Tibial artery (tissue), 4 donors: ENCODE measurements around the gene MRPS35.
A peak's percentile ranks its signal among the peaks of the same experiment; 100 is the strongest.

Source experiments
- DNase-seq, 2 donors: peaks; one replicate each; pipeline ENCODE4 v3.0.0-alpha.2; 2019
- H3K27ac ChIP-seq, 2 donors: fragments of 200-600 bp; sonication (generic) in 1 of 2; 1 replicate in 1 of 2; 2 replicates in 1 of 2; pipeline ENCODE4 v1.5.1; 2018 to 2019; ENCODE audit warnings: mild to moderate bottlenecking in 1 of 2
- H3K27me3 ChIP-seq, 2 donors: fragments of 200-600 bp; sonication (generic) in 1 of 2; one replicate each; pipeline versions ENCODE4 v1.5.1 to v1.6.0; 2016 to 2019
- H3K36me3 ChIP-seq, 3 donors: fragments of 200-600 bp; sonication (generic) in 2 of 3; one replicate each; pipeline ENCODE4 v1.5.1; 2016 to 2019; ENCODE audit warnings: mild to moderate bottlenecking in 2 of 3
- H3K4me1 ChIP-seq, 4 donors: fragments of 200-600 bp; sonication (generic) in 2 of 4; 1 replicate in 3 of 4; 2 replicates in 1 of 4; pipeline ENCODE4 v1.5.1; 2016 to 2019
- H3K4me3 ChIP-seq, 2 donors: fragments of 200-600 bp; sonication (generic) in 1 of 2; 1 replicate in 1 of 2; 2 replicates in 1 of 2; pipeline ENCODE4 v1.5.1; 2018 to 2019; ENCODE audit warnings: mild to moderate bottlenecking in 2 of 2
- H3K9me3 ChIP-seq, 3 donors: fragments of 200-600 bp; sonication (generic) in 1 of 3; one replicate each; pipeline ENCODE4 v1.5.1; 2016 to 2019
- CTCF ChIP-seq, 2 experiments: fragments of 200-600 bp in 1 of 2; fragments of 450-650 bp in 1 of 2; IDR thresholded peaks; one replicate each; pipeline ENCODE4 v1.5.1; 2017 to 2019; ENCODE audit warnings: antibody characterized with exemption in 2 of 2, mild to moderate bottlenecking in 1 of 2, moderate library complexity in 1 of 2
- intact Hi-C: fragments of 100-400 bp; cut with DNase I; formaldehyde crosslinking; loops from one replicate; pipeline ENCODE4 v1.15.0; 2023; ENCODE audit warnings: low total_unique reads

MRPS35 gene

GRCh38 chr12:27802511-27802910, 91.9 kb downstream of the MRPS35 start:
- Histone ChIP-seq H3K36me3 (peaks cover 25 to 34% (median 31%) of the 10 kb centered on the region in 3 donors), H3K4me1 (peaks cover 0 to 13% (median 3%) of the 10 kb centered on the region in 4 donors), H3K27me3 (no peaks in the 10 kb centered on the region), H3K4me3 (no peak overlapping the region), H3K9me3 (no peaks in the 10 kb centered on the region), H3K27ac (no peak overlapping the region)
- no peak for DNase-seq
- no peak for TF ChIP-seq CTCF (IDR thresholded peaks at IDR 0.05)
- intact Hi-C loops = no loop called here

GRCh38 chr12:27802936-27803335, 92.3 kb downstream of the MRPS35 start:
- Histone ChIP-seq H3K9me3 (no peaks in the 10 kb centered on the region), H3K4me3 (no peak overlapping the region), H3K4me1 (peaks cover 0 to 13% (median 3%) of the 10 kb centered on the region in 4 donors), H3K27me3 (no peaks in the 10 kb centered on the region), H3K36me3 (peaks cover 20 to 30% (median 27%) of the 10 kb centered on the region in 3 donors), H3K27ac (no peak overlapping the region)
- no peak for TF ChIP-seq CTCF (IDR thresholded peaks at IDR 0.05)
- no peak for DNase-seq
- intact Hi-C loops = no loop called here

GRCh38 chr12:27805238-27805637, 94.6 kb downstream of the MRPS35 start:
- Histone ChIP-seq H3K4me3 (no peak overlapping the region), H3K9me3 (no peaks in the 10 kb centered on the region), H3K27ac (peak overlapping the region in 1 of 2 donors; percentile 13), H3K36me3 (peaks cover 5 to 13% (median 6%) of the 10 kb centered on the region in 3 donors), H3K27me3 (no peaks in the 10 kb centered on the region), H3K4me1 (peaks cover 0 to 30% (median 7%) of the 10 kb centered on the region in 4 donors)
- intact Hi-C loops = no loop called here
- TF ChIP-seq CTCF (IDR thresholded peaks at IDR 0.05) = no peak
- DNase-seq = no peak
